GM21786 (cell line): Measurements from ENCODE around the gene CAPNS1.
A peak's percentile ranks its signal among the peaks of the same experiment; 100 is the strongest.

Experiments used
- ATAC-seq: cut with Tn5 transposase; IDR thresholded peaks from one replicate; pipeline ENCODE4 v1.9.1; 2021; ENCODE audit not compliant: unreplicated experiment

The CAPNS1 gene

DNA sequence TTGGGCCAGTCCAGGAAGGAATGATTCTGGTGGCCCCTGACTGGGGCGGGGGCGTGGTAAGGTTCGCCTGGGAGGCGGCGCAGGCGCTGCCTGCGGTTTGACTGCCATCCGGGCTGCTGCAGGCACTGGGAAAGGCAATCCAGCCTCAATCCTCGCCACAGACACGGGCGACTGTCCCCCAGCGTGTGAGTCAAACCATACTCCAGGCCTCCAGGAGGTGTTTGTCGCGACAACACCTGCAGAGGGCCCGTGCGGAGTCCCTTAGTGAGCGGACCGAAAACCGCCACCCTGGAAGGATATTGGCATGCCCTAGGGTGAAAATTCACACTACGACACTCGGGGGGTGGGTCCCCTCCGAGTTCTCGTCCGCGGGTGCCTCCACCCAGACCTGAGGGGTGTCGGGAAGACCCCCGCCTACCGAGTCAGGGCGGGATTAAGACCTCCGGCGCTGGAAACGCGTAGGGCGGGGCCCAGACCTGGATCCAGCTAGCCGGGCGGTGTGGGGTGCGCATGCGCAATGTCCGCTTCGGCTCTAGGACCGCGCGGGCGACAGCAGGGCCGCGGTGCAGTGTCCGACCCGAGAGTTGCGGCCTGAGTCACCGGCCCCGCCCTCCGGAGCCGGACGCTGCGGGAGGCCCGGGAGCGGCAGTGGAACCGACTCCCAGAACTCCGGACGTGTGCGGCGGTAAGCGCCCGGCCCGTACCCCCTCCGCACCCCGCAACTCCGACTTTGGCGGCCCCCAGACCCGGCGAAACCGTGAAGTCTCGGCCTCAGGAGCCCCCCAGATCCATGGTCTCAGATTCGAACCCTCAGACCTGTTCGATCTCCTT is at the start of gene CAPNS1:
Gene CAPNS1 (plus strand): TSS at position 594 of the 831 bp plus-strand sequence. CDS start 946 bp downstream, outside the sequence.
- ATAC-seq: peak; percentile 80

DNA sequence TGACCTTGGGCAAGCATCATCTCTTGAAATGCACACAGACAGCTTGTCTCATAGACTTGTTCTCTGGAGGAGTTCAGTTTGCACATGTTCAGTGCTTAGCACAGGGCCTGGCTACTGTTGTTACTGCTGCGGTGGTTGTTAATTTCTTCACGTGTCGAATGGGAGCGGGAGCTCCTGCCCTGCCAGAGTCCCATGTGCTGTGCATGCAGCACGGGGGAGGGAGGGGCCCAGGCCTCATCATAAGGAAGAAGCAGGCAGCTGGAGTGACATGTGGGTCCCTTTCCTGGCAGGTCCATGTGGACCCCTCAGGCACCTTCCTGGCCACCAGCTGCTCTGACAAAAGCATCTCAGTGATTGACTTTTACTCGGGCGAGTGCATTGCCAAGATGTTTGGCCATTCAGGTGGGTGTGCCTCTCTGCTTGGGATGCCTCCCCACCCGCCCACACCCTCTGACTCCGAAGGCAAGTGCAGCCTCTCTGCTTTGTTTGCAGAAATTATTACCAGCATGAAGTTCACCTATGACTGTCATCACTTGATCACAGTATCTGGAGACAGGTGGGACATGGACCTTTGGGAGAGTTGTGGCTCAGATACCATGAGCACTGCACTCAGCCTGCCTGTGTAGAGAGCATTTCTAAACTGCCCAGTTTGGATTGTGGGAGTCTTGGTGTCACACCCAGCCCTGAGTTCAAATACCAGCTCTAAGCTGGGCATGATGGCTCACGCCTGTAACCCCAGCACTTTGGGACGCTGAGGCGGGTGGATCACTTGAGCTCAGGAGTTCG is 48.8 kb upstream of the CAPNS1 start:
- no peak for ATAC-seq

- no peak for ATAC-seq
Observed at GRCh38 chr19:36092566-36092965, 47.3 kb upstream of the CAPNS1 start.

GRCh38 chr19:36093146-36093662 is 46.7 kb upstream of the CAPNS1 start:
- ATAC-seq: no peak

- no peak for ATAC-seq
Observed at GRCh38 chr19:36093687-36094086, 46.2 kb upstream of the CAPNS1 start.

DNA sequence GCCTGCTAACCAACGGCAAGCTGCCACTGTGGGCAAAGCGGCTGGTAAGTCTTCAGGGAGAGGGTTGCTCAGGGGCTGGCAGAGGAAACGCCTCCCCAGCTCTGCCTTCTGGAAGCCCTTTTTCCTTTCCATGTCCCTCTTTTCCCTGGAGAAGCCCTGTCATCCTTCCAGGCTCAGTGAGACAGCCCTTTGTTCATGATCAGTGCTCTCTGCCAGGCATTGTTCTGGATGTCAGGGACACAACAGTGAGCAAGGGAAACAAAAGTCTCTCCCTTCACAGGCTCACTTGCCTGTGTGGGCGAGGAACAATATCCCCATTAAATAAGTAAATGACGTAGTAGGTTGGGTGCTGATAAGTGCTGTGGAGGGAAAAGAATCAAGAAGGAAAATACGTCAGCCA is 42.8 kb upstream of the CAPNS1 start:
- no peak for ATAC-seq

DNA sequence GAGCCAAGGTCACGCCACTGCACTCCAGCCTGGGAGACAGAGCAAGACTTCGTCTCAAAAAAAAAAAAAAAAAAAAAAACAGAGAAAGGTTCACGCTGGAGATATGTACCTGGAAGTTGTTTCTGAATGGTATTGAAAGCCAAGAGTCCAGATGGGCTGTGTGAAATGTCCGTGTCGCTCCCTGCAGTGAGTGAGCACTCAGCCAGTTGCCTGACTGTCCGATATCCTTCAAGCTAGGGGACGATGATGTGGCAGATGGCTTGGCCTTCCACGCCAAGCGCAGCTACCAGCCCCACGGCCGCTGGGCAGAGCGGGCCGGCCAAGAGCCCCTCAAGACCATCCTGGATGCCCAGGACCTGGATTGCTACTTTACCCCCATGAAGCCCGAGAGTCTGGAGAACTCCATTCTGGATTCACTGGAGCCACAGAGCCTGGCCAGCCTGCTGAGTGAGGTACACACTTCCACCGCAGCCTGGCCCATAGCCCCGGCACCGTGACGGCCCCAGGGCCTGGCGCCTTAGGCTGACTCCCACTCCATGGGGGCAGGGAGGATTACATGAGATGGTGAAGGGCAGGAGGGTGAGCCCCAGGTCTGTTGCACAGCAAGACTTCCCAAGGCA is 40.6 kb upstream of the CAPNS1 start:
- no peak for ATAC-seq

DNA sequence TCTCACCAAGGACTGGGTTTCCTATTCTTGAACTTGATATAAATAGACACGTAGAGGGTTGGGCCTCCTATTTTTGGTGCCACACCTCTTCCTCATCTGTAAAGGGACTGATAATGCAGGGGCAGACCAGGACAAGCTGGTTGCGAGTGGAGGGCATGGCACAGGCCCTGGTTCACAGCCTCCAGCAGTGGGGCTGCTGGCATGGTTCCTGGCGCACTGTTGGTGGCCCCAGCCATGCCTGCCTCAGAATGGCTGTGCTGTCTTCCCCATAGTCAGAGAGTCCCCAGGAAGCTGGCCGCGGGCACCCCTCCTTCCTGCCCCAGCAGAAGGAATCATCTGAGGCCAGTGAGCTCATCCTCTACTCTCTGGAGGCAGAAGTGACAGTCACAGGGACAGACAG is 39.4 kb upstream of the CAPNS1 start:
- no peak for ATAC-seq

GRCh38 chr19:36101550-36102327 is 38.1 kb upstream of the CAPNS1 start:
- no peak for ATAC-seq

- ATAC-seq: no peak
Observed at GRCh38 chr19:36103040-36103626, 36.7 kb upstream of the CAPNS1 start.

DNA sequence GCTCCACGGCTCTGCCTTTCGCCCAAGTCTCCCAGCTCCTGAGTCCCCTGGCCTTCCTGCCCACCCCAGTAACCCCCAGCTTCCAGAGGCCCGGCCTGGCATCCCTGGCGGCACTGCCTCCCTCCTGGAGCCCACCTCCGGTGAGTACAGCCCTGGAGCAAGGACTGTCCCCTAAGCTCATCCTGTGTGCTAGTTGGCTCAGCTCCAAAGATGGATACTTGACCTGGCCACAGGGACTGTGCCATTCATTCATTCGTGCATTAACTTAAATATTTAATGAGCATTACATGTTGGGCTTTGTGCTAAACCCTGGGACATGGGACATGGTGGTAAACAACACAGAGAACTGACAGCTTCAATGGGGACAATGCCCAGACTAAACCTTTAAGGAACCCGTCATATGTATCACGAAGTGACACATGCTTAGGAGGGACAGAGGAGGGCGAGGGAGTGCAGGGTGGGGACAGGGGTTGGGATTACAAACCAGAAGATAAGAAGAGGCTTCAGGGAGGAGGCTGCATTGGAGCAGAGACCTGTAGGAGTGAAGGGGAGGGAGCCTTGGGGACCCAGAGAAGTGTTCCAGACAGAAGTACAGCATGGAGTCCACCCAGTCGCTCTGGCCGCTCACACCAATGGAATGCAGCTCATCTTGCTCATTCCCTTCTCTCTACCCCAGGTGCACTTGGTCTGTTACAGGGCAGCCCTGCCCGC is 35.9 kb upstream of the CAPNS1 start:
- ATAC-seq: no peak

- ATAC-seq: no peak
Observed at GRCh38 chr19:36106441-36106840, 33.4 kb upstream of the CAPNS1 start.

DNA sequence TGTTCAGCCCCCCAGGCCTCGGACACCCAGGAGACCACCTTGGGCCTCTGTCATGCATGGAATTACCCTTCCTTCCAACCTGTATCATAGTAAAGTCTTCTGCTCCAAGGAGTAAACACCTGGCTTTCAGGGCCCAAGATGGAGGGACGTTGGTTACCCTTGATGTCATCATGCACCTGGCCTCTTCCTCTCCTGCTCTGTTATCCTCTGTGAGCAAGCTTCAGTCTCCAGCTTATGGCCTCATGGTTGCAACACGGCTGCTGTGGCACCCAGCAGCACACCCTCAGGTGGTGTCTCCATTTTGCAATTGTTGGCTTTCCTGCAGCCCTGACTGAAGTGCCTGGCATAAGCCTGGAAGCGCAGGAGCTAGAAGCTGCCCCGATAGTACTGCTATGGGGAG is 32.9 kb upstream of the CAPNS1 start:
- no peak for ATAC-seq

GRCh38 chr19:36108684-36109083 is 31.2 kb upstream of the CAPNS1 start:
- ATAC-seq: no peak

DNA sequence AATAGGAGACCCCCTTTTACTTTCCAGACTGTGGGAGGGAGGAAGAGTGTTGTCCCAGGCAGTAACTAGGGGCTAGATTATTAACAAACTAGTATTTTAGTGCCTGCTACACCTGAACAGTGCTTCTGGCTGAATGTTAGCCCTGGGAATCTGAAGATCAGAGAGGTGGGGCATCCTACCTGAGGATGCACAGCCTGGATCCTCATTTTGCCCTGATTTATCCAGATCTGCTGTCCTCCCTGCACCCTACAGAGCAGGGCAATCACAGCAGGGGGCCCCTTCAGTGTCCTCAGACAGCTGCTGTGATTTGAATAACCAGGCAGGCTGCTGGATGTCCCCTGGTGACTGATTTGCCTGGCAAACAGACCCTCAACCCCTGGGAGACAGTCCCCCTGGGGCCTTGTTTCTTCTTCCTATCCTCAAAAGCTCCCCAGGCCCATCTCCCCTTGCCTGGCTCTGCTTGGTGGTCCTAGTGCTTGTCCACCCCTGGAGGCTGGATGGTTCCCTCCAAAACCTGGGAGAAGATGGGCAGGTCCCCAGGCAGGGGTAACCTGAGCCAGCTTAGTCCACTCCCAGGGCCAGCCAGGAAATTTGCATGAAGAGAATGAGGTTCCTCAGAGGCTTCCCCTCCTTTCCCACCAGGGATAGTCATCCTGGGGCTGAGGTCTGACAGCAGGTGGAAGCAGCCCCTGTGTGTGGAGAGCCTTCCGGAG is 29.2 kb upstream of the CAPNS1 start, which contains the start of gene OVOL3:
Gene OVOL3 (plus strand): TSS at position 657 of the 713 bp plus-strand sequence. CDS start 60 bp downstream, outside the sequence.
- ATAC-seq: no peak

GRCh38 chr19:36111200-36111539 is 28.7 kb upstream of the CAPNS1 start:
- no peak for ATAC-seq

DNA sequence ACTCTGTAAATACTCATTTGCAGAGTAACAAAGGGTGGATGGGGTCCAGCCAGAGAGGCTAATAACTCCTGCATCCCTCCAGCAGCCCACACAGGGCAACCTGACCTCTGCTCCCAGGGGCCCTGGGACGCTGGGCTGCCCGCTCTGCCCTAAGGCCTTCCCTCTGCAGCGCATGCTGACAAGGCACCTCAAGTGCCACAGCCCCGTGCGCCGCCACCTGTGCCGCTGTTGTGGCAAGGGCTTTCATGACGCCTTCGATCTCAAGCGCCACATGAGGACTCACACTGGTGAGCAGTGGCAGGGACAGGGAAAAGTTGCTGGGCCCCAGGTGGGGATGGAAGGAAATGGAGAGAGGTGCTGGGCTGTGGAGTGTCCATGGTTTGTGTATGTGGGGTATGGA is 27.2 kb upstream of the CAPNS1 start:
- no peak for ATAC-seq

- ATAC-seq: no peak
Observed at GRCh38 chr19:36113425-36113824, 26.4 kb upstream of the CAPNS1 start.
